GM19463 (cell line): ENCODE results near the gene FOXP1.

Experiments
- ATAC-seq: cut with Tn5 transposase; IDR thresholded peaks from one replicate; pipeline ENCODE4 v1.9.1; 2021; ENCODE audit warnings: mild to moderate bottlenecking, moderate library complexity; ENCODE audit not compliant: unreplicated experiment

Gene FOXP1

GRCh38 chr3:71565976-71566375, 17.6 kb downstream of the FOXP1 start:
- no peak for ATAC-seq

- no peak for ATAC-seq
Measured at GRCh38 chr3:71565316-71565715, 18.2 kb downstream of the FOXP1 start.

GRCh38 chr3:71564361-71564760, 19.2 kb downstream of the FOXP1 start:
- peak; percentile 40 for ATAC-seq

- peak; percentile 92 for ATAC-seq
Measured at GRCh38 chr3:71563827-71564226, 19.7 kb downstream of the FOXP1 start.

GRCh38 chr3:71562938-71563337, 20.6 kb downstream of the FOXP1 start:
- ATAC-seq = no peak

- ATAC-seq = no peak
Measured at GRCh38 chr3:71560665-71561064, 22.9 kb downstream of the FOXP1 start.

- no peak for ATAC-seq
Measured at GRCh38 chr3:71559578-71560162, 23.9 kb downstream of the FOXP1 start.

GRCh38 chr3:71559021-71559420, 24.5 kb downstream of the FOXP1 start:
- no peak for ATAC-seq

- peak; percentile 81 for ATAC-seq
Measured at GRCh38 chr3:71554649-71555048, 28.9 kb downstream of the FOXP1 start.

- no peak for ATAC-seq
Measured at GRCh38 chr3:71551311-71551919, 32.1 kb downstream of the FOXP1 start.

GRCh38 chr3:71549951-71550350, 33.6 kb downstream of the FOXP1 start:
- ATAC-seq = no peak

- ATAC-seq = peak; percentile 95
Measured at GRCh38 chr3:71548705-71549384, 34.7 kb downstream of the FOXP1 start.

- ATAC-seq = no peak
Measured at GRCh38 chr3:71547249-71548198, 36.0 kb downstream of the FOXP1 start.

- ATAC-seq = no peak
Measured at GRCh38 chr3:71546821-71547220, 36.7 kb downstream of the FOXP1 start.

GRCh38 chr3:71545330-71545729, 38.2 kb downstream of the FOXP1 start:
- no peak for ATAC-seq

GRCh38 chr3:71543371-71544016, 40.0 kb downstream of the FOXP1 start:
- ATAC-seq = peak; percentile 26

GRCh38 chr3:71542521-71543370, 40.8 kb downstream of the FOXP1 start:
- peak; percentile 78 for ATAC-seq

GRCh38 chr3:71541313-71541712, 42.2 kb downstream of the FOXP1 start:
- no peak for ATAC-seq

- no peak for ATAC-seq
Measured at GRCh38 chr3:71537211-71537611, 46.3 kb downstream of the FOXP1 start.
